HL-60/S4 (cell line): ENCODE measurements around the gene ADIPOR1.
"Not testable (repeated sequence)": the region's sequence is repeated elsewhere in the genome, so short reads cannot be mapped to it uniquely, and the experiment has no call there.

ENCODE experiments used
- in situ Hi-C: fragments of 300-500 bp; cut with MboI; formaldehyde crosslinking; loops from 2 replicates; pipeline ENCODE4 v1.14.3; 2022; ENCODE audit warnings: low sequenced_read_pairs

Gene ADIPOR1

DNA sequence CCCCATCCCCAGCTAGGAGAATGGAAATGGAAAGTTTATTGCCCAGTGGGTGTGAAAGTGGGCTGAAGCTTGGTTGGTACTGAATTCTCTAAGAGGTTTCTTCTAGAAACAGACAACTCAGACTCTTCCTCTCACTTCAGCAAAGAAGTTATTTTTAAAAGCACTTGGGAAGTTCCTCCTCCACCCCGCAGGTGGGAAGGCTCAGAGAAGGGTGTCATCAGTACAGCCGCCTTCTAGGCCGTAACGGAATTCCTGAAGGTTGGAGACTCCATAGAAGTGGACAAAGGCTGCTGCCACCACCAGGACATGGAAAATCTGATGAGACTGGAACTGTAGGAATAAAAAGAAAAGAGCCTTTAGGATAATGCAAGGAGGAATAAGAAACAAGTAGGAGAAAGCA lies 16.7 kb downstream of the ADIPOR1 start:
- in situ Hi-C loops = no loop called here

DNA sequence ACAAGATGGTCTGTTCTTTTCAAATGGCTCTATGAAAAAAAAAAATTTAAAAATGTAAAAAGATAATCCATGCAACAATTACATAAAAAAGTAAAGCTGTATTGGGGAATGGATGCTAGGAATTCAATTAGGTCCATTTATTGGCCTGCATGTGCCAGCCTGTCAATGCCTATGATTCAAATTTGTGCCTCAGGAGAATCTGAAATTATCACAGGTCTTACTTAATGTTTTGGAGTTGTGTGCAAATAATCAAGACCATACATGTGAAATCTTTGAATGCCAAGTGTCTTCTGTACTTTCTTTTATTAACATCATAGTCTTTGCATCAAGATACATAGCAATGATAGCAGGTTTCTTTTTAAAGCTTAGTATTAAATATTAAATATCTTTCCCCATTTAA lies 17.6 kb downstream of the ADIPOR1 start:
- in situ Hi-C loops = no loop called here

DNA sequence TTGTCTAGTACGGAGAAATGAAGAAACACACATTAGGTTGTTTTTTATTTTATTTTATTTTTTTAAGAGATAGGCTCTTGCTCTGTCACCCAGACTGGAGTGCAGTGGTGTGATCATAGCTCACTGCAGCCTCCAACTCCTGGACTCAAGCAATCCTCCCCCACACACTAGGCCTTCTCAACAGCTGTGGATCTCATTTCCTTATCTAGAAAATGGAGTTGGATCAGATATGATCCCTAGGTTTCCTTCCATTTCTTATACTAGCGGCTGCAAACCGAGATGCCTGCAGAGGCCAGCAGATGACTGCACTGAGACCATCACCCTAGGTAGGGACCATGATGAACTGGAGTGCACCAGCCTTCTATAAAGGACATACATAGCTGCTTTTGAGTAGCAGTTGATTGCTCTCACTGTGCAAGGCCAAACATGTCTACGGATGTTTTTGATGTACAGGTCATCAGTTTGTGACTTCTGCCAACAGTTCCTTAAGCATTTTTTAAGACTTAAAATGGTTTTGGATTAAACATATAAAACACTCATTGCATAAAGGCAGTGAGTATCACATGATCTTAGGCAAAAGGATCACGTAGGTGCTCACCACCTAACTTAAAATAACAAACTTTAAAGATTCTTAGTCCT lies 19.7 kb downstream of the ADIPOR1 start:
- in situ Hi-C loops = no loop called here

DNA sequence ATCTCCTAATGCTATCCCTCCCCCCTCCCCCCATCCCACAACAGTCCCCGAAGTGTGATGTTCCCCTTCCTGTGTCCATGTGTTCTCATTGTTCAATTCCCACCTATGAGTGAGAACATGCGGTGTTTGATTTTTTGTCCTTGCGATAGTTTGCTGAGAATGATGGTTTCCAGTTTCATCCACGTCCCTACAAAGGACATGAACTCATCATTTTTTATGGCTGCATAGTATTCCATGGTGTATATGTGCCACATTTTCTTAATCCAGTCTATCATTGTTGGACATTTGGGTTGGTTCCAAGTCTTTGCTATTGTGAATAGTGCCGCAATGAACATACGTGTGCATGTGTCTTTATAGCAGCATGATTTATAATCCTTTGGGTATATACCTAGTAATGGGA lies 21.7 kb downstream of the ADIPOR1 start:
- in situ Hi-C loops = not testable (repeated sequence)

DNA sequence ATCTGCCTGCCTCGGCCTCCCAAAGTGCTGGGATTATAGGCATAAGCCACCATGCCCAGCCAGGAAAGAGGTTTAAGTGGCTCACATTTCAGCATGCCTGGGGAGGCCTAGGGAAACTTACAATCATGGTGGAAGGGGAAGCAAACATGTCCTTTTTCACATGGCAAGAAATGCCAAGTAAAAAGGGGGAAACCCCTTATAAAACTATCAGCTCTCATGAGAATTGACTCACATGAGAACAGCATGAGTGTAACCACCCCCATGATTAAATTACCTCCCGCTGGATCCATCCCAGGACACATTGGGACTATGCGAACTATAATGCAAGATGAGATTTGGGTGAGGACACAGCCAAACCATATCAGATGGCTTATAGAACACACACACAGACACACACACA lies 22.3 kb downstream of the ADIPOR1 start:
- in situ Hi-C loops = no loop called here

DNA sequence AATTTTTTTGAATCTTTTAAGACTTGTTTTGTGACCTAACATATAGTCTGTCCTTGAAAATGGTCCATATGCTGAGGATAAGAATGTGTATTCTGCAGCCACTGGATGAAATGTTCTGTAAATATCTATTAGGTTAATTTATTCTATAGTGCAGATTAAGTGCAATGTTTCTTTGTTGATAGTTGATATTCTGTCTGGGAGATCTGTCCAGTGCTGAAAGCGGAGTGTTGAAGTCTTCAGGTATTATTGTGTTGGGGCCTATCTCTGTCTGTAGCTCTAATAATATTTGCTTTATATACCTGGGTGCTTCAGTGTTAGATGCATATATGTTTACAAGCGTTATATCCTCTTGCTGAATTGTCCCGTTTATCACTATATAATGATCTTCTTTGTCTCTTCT lies 23.4 kb downstream of the ADIPOR1 start:
- in situ Hi-C loops = no loop called here

DNA sequence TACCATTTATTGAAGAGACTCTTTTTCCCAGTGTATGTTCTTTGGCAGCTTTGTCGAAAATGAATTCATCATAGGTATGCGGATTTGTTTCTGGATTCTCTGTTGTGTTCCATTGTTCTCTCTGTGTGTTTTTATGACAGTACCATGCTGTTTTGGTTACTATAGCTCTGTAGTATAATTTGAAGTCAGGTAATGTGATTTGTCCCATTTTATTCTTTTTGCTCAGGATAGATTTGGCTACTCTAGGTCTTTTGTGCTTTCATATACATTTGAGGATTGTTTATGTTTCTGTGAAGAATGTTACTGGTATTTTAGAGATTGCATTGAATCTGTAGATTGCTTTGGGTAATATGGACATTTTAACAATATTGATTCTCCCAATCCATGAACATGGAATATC lies 25.6 kb downstream of the ADIPOR1 start:
- in situ Hi-C loops = no loop called here

DNA sequence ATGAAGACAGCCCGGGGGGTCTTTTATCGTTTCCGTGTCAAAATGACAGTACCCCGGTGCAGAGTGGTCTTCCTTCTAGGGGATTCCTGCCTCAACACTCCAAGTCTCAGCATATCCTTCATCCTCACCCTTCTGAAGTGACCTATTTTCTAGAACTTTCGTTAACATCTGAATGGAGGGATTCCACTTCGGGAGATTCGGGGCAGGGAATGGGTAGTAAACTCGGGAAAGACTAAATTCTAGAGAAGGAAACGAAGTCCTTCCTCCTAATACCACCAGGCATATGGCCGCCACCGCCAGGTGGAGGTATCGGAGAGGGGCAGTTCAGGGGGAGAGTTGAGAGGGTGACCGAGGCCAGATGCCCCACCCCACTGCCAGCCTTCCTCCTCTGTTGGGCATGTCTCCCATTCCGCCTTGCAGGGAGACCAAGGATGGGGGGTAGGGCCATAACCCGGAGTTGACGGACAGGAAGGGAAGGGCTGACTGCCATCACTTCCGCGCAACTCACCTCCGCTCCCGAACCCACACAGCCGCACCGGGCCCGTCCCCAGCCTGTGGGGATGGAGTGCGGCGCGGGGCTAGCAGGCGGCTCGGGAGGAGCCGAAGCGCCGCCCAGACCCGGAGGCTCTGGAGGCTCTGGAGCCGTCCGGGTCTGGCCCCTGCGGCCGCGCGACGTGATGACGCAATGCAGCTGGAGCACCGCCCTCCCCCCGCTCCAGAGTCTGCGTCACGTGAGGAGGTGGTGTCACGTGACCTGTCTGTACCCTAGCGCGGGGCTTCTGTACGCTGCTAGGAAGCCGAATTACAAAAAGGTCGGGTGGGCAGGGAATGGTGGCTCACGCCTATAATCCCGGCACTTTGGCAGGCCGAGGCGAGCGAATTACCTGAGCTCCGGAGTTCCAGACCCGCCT lies 31.3 kb downstream of the ADIPOR1 start, which contains the start of gene KLHL12:
Gene KLHL12, minus strand, starts transcription at position 654 of the 911 bp plus-strand sequence. CDS start 2,072 bp downstream, outside the sequence.
- in situ Hi-C loops = no loop called here

DNA sequence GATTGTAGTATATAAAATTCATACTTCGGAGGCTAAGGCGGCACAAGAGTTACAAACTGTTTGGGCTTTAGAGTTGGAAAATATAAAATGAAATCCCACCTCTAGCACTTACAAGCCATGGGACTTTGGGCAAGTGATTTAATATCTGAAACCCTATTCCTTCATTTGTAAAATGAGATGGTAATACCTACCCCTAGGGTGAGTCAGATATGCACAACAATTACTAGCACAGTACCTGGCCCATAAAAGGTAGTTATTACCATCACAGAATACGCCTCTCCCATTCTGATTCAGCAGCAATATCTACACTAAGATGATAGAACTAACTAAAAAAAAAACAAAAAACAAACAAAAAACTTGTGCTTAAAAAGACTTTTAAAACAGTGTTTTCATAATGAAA lies 34.6 kb downstream of the ADIPOR1 start:
- in situ Hi-C loops = no loop called here

DNA sequence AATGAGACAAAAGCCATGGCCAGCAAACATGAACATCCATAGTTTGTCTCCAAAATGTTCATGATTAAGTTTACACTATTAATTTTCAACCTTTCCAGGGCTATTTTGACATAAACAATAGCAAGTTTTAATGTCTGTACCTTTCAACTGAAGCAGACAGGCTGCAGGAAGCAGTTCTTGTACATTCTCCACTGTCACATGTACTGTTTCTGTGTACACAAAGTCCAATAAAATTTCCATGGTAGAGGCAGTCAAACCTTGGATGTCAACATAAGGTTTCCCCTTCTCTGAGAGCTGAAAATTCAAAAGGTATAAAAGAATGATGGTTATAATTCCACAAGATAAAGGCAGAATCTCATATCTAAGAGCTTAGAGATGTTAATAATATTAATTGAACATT lies 38.5 kb downstream of the ADIPOR1 start:
- in situ Hi-C loops = no loop called here

DNA sequence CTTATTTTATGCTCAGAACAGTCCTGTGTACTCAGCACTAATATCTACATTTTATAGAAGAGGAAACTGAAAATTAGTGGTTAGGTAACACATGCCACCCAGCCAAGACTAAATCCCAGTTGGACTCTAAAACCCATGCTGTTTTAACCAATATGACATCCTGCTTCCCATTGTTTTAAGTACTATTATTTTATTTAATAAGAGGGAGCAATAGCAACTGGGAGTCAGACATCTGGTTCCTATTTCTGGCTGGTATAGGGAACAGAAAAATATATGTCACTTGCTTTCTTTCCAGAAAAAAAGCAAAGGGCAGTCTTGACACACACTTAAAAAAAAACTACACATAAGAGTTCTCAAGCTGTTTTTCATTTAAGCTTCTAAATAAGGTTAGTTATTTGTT lies 43.0 kb downstream of the ADIPOR1 start:
- in situ Hi-C loops = no loop called here

DNA sequence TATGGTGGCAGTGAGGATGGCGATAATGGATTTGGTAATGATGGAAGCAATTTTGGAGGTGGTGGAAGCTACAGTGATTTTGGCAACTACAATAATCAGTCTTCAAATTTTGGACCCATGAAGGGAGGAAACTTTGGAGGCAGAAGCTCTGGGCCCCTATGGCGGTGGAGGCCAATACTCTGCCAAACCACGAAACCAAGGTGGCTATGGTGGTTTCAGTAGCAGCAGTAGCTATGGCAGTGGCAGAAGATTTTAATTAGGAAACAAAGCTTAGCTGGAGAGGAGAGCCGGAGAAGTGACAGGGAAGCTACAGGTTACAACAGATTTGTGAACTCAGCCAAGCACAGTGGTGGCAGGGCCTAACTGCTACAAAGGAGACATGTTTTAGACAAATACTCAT lies 45.6 kb downstream of the ADIPOR1 start:
- in situ Hi-C loops = not testable (repeated sequence)

DNA sequence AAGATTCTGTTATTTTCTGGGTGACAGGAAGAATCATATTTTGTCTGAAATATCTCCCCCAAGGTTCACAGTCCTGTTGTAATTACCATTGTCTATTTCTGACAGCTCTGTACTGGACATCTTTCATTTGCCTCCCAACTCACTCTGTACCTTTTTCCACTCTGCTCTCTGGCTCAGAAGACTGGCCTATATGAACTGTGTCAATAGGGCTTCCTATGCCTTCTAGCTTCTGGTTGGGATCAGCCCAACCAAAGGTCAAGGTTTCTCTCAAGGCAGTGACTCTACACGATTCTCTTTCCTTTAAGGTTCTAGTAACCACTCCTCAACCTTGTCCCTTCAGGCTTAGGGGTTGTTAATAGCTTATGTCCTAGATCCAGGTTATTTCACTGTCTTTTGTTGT lies 48.6 kb downstream of the ADIPOR1 start:
- in situ Hi-C loops = no loop called here

DNA sequence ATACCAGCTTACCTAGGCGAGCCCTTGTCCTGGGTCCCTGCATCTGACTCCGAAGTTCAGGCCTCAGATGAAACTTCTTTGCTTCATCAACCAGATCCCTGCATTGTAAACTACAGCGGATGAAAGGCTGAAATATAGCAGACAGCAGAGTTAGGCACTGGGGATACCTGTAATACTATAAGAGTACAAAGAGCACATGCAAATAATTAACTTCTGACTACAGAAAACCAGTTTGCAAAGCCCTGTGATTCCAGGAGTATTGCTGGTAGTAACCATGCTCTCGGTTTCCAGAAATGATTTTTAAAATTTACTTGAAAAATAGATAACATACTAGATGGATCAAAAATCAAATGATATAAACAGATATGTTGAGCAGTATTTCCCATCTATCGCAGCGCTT lies 49.1 kb downstream of the ADIPOR1 start:
- in situ Hi-C loops = no loop called here

DNA sequence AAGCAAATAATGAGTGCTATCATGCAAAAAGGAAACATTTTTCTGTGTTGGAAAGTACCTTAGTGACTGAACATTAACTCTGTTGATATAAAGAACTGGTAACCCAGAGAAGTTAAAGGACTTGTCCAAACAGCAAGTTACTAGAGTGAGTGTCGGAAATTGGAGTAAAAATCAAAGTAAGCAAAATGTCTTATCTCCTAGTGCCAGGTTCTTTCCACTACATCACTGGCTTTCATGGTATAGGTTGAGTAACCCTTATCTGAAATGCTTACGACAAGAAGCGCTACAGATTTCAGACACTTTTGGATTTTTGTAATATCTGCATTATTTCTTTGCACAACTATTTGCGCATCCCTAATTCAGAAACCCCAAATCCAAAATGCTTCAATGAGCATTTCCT lies 52.8 kb downstream of the ADIPOR1 start:
- in situ Hi-C loops = no loop called here

DNA sequence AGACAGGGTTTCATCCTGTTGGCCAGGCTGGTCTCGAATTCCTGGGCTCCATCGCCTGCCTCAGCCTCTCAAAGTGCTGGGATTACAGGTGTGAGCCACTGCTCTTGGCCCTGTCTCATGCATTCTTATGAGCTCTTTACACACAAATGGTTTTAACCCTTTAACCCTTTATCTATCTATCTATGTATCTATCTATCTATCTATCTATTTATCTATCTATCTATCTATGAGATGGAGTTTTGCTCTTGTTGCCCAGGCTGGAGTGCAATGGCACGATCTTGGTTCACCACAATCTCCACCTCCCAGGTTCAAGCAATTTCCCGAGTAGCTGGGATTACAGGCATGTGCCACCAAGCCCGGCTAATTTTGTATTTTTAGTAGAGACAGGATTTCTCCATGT lies 54.3 kb downstream of the ADIPOR1 start:
- in situ Hi-C loops = not testable (repeated sequence)

DNA sequence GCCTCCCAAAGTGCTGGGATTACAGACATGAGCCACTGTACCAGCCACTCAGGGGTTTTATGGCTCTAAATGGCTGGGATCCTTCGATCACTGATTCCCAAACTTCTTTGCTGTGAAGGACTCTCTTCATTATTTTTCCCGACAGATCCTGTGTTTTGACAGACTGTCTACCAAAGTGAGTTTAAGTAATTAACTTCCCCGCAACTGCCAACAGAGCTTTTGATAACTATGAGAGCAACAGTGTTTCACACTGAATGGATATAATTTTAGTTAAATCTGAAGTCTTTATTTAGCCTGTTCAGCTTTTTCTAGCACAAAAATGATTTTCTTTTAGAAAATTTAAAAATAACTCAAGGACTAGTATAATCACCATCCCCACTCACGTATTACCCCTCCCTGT lies 56.6 kb downstream of the ADIPOR1 start:
- in situ Hi-C loops = no loop called here

DNA sequence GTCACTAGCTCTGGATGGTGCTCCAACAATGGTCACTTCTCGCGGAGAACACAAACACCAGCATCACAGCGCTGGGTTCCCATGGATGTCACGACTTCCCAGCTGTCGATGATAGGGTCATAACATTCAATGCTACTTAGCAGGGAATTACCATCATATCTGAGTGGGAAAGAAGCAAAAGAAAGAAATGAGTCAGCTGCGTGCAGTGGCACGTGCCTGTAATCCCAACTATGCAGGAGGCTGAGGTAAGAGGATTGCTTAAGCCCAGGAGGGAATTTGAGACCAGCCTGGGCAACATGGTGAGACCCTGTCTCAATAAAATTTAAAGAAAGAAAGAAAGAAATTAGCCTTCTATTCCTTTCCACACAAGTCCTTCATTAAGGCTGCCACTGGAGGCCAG lies 65.6 kb downstream of the ADIPOR1 start:
- in situ Hi-C loops = no loop called here
